Mesenchymal stem cell (in vitro differentiated cells and primary cell): ENCODE measurements around the gene IQGAP1.

Source experiments
- DNase-seq: peaks from one replicate; pipeline ENCODE4 v3.0.0-alpha.2; 2013
- H2AFZ ChIP-seq: one replicate; pipeline ENCODE4 v1.6.1; 2013; ENCODE audit warnings: low read depth, mild to moderate bottlenecking, control low read depth, inconsistent platforms, low read length, moderate library complexity
- H2AK5ac ChIP-seq: 2 replicates; pipeline ENCODE4 v1.6.1; 2013; ENCODE audit warnings: low read length, moderate library complexity, mild to moderate bottlenecking, inconsistent platforms; ENCODE audit not compliant: severe bottlenecking
- H2BK120ac ChIP-seq: one replicate; pipeline ENCODE4 v1.6.1; 2013; ENCODE audit warnings: low read depth, mild to moderate bottlenecking, inconsistent platforms, low read length, moderate library complexity
- H2BK12ac ChIP-seq, 2 experiments: one replicate each; pipeline ENCODE4 v1.6.1; 2013; ENCODE audit warnings: inconsistent platforms in 2 of 2, low read length in 2 of 2, mild to moderate bottlenecking in 2 of 2, moderate library complexity in 2 of 2, control low read depth in 1 of 2
- H2BK15ac ChIP-seq: one replicate; pipeline ENCODE4 v1.6.1; 2013; ENCODE audit warnings: mild to moderate bottlenecking, low read depth, inconsistent platforms; ENCODE audit not compliant: poor library complexity, severe bottlenecking
- H2BK5ac ChIP-seq: 2 replicates; pipeline ENCODE4 v1.6.1; 2013; ENCODE audit warnings: low read depth, mild to moderate bottlenecking, low read length, control low read depth, inconsistent platforms; ENCODE audit not compliant: poor library complexity, severe bottlenecking
- H3K14ac ChIP-seq, 2 experiments: one replicate each; pipeline ENCODE4 v1.6.1; 2013; ENCODE audit warnings: inconsistent platforms in 2 of 2, low read length in 2 of 2, control low read depth in 1 of 2, mild to moderate bottlenecking in 1 of 2, moderate library complexity in 1 of 2
- H3K18ac ChIP-seq, 2 experiments: one replicate each; pipeline ENCODE4 v1.6.1; 2013; ENCODE audit warnings: inconsistent platforms in 2 of 2, low read length in 2 of 2, control low read depth in 1 of 2, low read depth in 1 of 2, mild to moderate bottlenecking in 1 of 2
- H3K23ac ChIP-seq, 2 experiments: one replicate each; pipeline ENCODE4 v1.6.1; 2013; ENCODE audit warnings: inconsistent platforms in 2 of 2, low read length in 2 of 2, mild to moderate bottlenecking in 2 of 2, moderate library complexity in 2 of 2, control low read depth in 1 of 2
- H3K27ac ChIP-seq: 2 replicates; pipeline ENCODE4 v1.5.1; 2013; ENCODE audit warnings: mild to moderate bottlenecking, moderate library complexity, low read length, control low read depth, inconsistent platforms; ENCODE audit not compliant: poor library complexity, severe bottlenecking
- H3K27me3 ChIP-seq, 2 experiments: 2 replicates each; pipeline versions ENCODE4 v1.6.1 to v1.7.0; 2013; ENCODE audit warnings: low read length in 2 of 2, mild to moderate bottlenecking in 2 of 2, moderate library complexity in 2 of 2, control low read depth in 1 of 2, inconsistent platforms in 1 of 2; ENCODE audit not compliant: control insufficient read depth in 1 of 2, insufficient read depth in 1 of 2
- H3K36me3 ChIP-seq, 2 experiments: 2 replicates each; pipeline versions ENCODE4 v1.6.1 to v1.7.0; 2013; ENCODE audit warnings: low read length in 2 of 2, control low read depth in 1 of 2, inconsistent platforms in 1 of 2, low read depth in 1 of 2, mild to moderate bottlenecking in 1 of 2; ENCODE audit not compliant: insufficient read depth in 2 of 2, control insufficient read depth in 1 of 2
- H3K4ac ChIP-seq, 2 experiments: one replicate each; pipeline ENCODE4 v1.6.1; 2013; ENCODE audit warnings: inconsistent platforms in 2 of 2, low read length in 2 of 2, mild to moderate bottlenecking in 2 of 2, moderate library complexity in 2 of 2, control low read depth in 1 of 2, low read depth in 1 of 2
- H3K4me1 ChIP-seq: 2 replicates; pipeline ENCODE4 v1.6.1; 2013; ENCODE audit warnings: low read depth, low read length, control low read depth; ENCODE audit not compliant: control insufficient read depth, insufficient read depth
- H3K4me2 ChIP-seq: 2 replicates; pipeline ENCODE4 v1.6.1; 2013; ENCODE audit warnings: low read length, mild to moderate bottlenecking, inconsistent platforms; ENCODE audit not compliant: poor library complexity, severe bottlenecking
- H3K4me3 ChIP-seq, 2 experiments: 2 replicates each; pipeline versions ENCODE4 v1.5.1 to v1.7.0; 2013; ENCODE audit warnings: low read length in 2 of 2, mild to moderate bottlenecking in 2 of 2, control low read depth in 1 of 2, low read depth in 1 of 2; ENCODE audit not compliant: insufficient read depth in 1 of 2
- H3K79me1 ChIP-seq: replicated peaks from 2 replicates; pipeline ENCODE4 v1.6.1; 2013; ENCODE audit warnings: mild to moderate bottlenecking, control low read depth, low read length, inconsistent platforms; ENCODE audit not compliant: poor library complexity, severe bottlenecking
- H3K9ac ChIP-seq: 2 replicates; pipeline ENCODE4 v1.7.0; 2013; ENCODE audit warnings: mild to moderate bottlenecking, low read length, moderate library complexity
- H3K9me3 ChIP-seq: 2 replicates; pipeline ENCODE4 v1.7.0; 2013; ENCODE audit warnings: mild to moderate bottlenecking, low read length; ENCODE audit not compliant: control insufficient read depth
- H4K8ac ChIP-seq: one replicate; pipeline ENCODE4 v1.6.1; 2013; ENCODE audit warnings: inconsistent platforms, mild to moderate bottlenecking, low read length, moderate library complexity
- H4K91ac ChIP-seq: one replicate; pipeline ENCODE4 v1.6.1; 2013; ENCODE audit warnings: mild to moderate bottlenecking, low read length, inconsistent platforms
- WGBS: methylation state at CpG from one replicate; pipeline ENCODE4 v1.1.7; 2013; ENCODE audit warnings: mixed read lengths; 5-methylcytosine and 5-hydroxymethylcytosine counted together

The IQGAP1 gene

DNA sequence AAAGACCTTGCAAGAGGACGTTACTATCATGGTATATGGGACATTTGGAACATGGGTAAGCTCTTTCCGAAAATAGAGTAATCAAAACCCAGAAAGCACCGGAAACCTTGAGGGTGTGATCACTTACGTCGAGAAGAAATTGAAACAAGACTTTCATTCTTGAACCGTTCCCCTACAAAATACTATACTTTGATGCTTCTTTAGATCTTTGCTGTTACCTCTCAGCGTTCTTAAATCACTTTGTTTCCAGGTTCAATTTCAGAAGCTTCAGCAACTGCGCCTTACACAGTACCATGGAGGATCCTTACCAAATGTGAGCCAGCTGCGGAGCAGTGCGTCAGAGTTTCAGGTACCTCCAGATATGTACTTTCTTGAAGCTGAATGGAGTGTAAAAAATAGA is 151.7 kb downstream of the IQGAP1 start:
- Histone ChIP-seq H3K23ac (no peak overlapping the region), H3K18ac (no peak overlapping the region), H3K36me3 (peaks cover 0 to 27% of the 10 kb centered on the region in 2 experiments), H3K4me3 (no peak overlapping the region), H3K14ac (no peak overlapping the region), H2AK5ac (no peak overlapping the region), H4K91ac (no peak overlapping the region), H3K79me1 (peaks cover 17% of the 10 kb centered on the region), H2BK15ac (no peak overlapping the region), H2BK12ac (no peak overlapping the region), H2AFZ (no peak overlapping the region), H3K4me1 (peaks cover 2% of the 10 kb centered on the region), H3K9me3 (no peaks in the 10 kb centered on the region), H3K4me2 (no peak overlapping the region), H3K4ac (no peak overlapping the region), H3K27me3 (no peaks in the 10 kb centered on the region), H3K27ac (no peak overlapping the region), H3K9ac (no peak overlapping the region), H2BK120ac (no peak overlapping the region), H2BK5ac (no peak overlapping the region), H4K8ac (no peak overlapping the region)
- no peak for DNase-seq
- 98% methylated on average over 10 of the region's 10 CpGs for WGBS

DNA sequence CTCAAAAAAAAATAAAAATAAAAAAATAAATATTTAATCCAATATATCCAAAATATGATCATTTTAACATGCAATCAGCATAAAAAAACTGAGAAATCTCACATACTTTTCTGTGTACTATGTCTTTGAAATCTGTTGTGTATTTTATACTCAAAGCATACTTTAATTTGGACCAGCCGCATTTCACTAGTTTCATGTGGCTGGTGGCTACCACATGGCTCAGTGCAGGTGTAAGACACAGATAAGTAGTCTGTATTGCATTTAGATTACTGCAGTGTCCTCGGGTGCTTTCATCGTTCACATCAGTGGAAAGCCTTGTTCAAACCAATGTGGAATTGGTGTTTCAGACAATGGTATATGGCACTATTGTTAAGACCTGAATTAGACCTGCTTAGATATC is 152.7 kb downstream of the IQGAP1 start:
- no peak overlapping the region for H2BK120ac ChIP-seq
- no peaks in the 10 kb centered on the region for H3K27me3 ChIP-seq
- no peak for DNase-seq
- H2AFZ ChIP-seq: no peak overlapping the region
- H3K36me3 ChIP-seq: peaks cover 0 to 27% of the 10 kb centered on the region in 2 experiments
- H3K27ac ChIP-seq: no peak overlapping the region
- H3K4me2 ChIP-seq: no peak overlapping the region
- H3K9ac ChIP-seq: no peak overlapping the region
- no peak overlapping the region for H4K8ac ChIP-seq
- peaks cover 2% of the 10 kb centered on the region for H3K4me1 ChIP-seq
- H3K14ac ChIP-seq: no peak overlapping the region
- H3K23ac ChIP-seq: no peak overlapping the region
- WGBS: 95% methylated on average over 3 of the region's 3 CpGs
- H2BK15ac ChIP-seq: no peak overlapping the region
- no peak overlapping the region for H2AK5ac ChIP-seq
- no peak overlapping the region for H3K4me3 ChIP-seq
- H2BK5ac ChIP-seq: no peak overlapping the region
- H3K79me1 ChIP-seq: peaks cover 13% of the 10 kb centered on the region
- H3K18ac ChIP-seq: no peak overlapping the region
- H3K9me3 ChIP-seq: no peaks in the 10 kb centered on the region
- H4K91ac ChIP-seq: no peak overlapping the region
- no peak overlapping the region for H3K4ac ChIP-seq
- no peak overlapping the region for H2BK12ac ChIP-seq

- Histone ChIP-seq H2BK5ac (no peak overlapping the region), H3K27me3 (no peaks in the 10 kb centered on the region), H3K18ac (no peak overlapping the region), H3K4me1 (no peaks in the 10 kb centered on the region), H3K4me2 (no peak overlapping the region), H3K79me1 (peaks cover 10% of the 10 kb centered on the region), H3K9me3 (no peaks in the 10 kb centered on the region), H2BK12ac (no peak overlapping the region), H2BK15ac (no peak overlapping the region), H3K4me3 (no peak overlapping the region), H3K23ac (no peak overlapping the region), H2AK5ac (no peak overlapping the region), H2BK120ac (no peak overlapping the region), H3K27ac (no peak overlapping the region), H3K14ac (no peak overlapping the region), H4K8ac (no peak overlapping the region), H4K91ac (no peak overlapping the region), H3K4ac (no peak overlapping the region), H3K9ac (no peak overlapping the region), H3K36me3 (peaks cover 0 to 23% of the 10 kb centered on the region in 2 experiments), H2AFZ (no peak overlapping the region)
- 95% methylated on average over 7 of the region's 7 CpGs for WGBS
- DNase-seq: no peak
These were observed 157.1 kb downstream of the IQGAP1 start for GRCh38 chr15:90545095-90545494.

GRCh38 chr15:90547540-90547939 is 159.5 kb downstream of the IQGAP1 start:
- H2BK5ac ChIP-seq: no peak overlapping the region
- H3K4me1 ChIP-seq: peaks cover 2% of the 10 kb centered on the region

More at GRCh38 chr15:90547540-90547939, 159.5 kb downstream of the IQGAP1 start:
- Histone ChIP-seq H4K8ac (no peak overlapping the region), H3K14ac (no peak overlapping the region), H4K91ac (peak overlapping the region; percentile 40), H3K27ac (no peak overlapping the region), H3K4ac (no peak overlapping the region), H3K23ac (peak overlapping the region; percentile 23 to 82), H3K79me1 (peaks cover 11% of the 10 kb centered on the region), H3K27me3 (no peaks in the 10 kb centered on the region), H2AK5ac (no peak overlapping the region), H2BK120ac (no peak overlapping the region), H2BK12ac (no peak overlapping the region), H3K9ac (no peak overlapping the region), H3K36me3 (peaks cover 0 to 21% of the 10 kb centered on the region in 2 experiments), H3K4me2 (no peak overlapping the region), H3K18ac (no peak overlapping the region), H3K9me3 (no peaks in the 10 kb centered on the region), H2BK15ac (no peak overlapping the region), H3K4me3 (no peak overlapping the region), H2AFZ (no peak overlapping the region)
- no peak for DNase-seq
- 90% methylated on average over 1 of the region's 2 CpGs for WGBS
